ENCODE results near the gene SPC24. TPM values are rescaled to one million over a fixed set of nuclear protein-coding genes. Genes with fewer than 3 reads are reported as not detected.

SPC24 gene
- total and polyA plus RNA-seq, 2 of the 4 experiments (the other 2 are of a cell fraction), result 12.2 to 97.5 TPM

- Histone ChIP-seq H3K27ac (ENCODE audit: insufficient read depth, low read length) (no peak overlapping the region), H2BK15ac (ENCODE audit: low read depth, low read length) (no peak overlapping the region), H4K91ac (ENCODE audit: insufficient read depth, low read depth, low read length) (no peak overlapping the region), H2BK5ac (ENCODE audit: low read depth, low read length, poor library complexity, severe bottlenecking) (no peak overlapping the region), H3K18ac (ENCODE audit: low read depth, low read length) (no peak overlapping the region), H3K36me3 (ENCODE audit: control insufficient read depth, insufficient read depth, low read length) (peaks cover 80% of the 10 kb centered on the region), H3K4me3 (ENCODE audit: insufficient read depth, low read depth, low read length) (no peak overlapping the region), H3K14ac (replicated peaks; ENCODE audit: low read depth, low read length) (no peak overlapping the region), H3K79me1 (ENCODE audit: low read depth in 1 of 2, low read length in 2 of 2) (peaks cover 22 to 64% of the 10 kb centered on the region in 2 experiments), H2AK5ac (ENCODE audit: low read depth, low read length) (no peak overlapping the region), H3K56ac (ENCODE audit: extremely low read depth, insufficient read depth, low read length) (no peak overlapping the region), H3K4me1 (ENCODE audit: control insufficient read depth, insufficient read depth, low read length) (peaks cover 6% of the 10 kb centered on the region), H3K9me1 (ENCODE audit: insufficient read depth, low read length) (peaks cover 14% of the 10 kb centered on the region), H4K5ac (ENCODE audit: low read depth, low read length) (no peak overlapping the region), H2BK20ac (ENCODE audit: low read depth, low read length) (no peak overlapping the region), H3K4me2 (ENCODE audit: low read depth, low read length) (no peak overlapping the region), H4K8ac (ENCODE audit: low read depth in 2 of 2, low read length in 2 of 2) (no peak overlapping the region), H2BK120ac (ENCODE audit: low read depth, low read length) (no peak overlapping the region), H2AK9ac (replicated peaks; ENCODE audit: low read depth, low read length, poor library complexity) (no peak overlapping the region), H3K9me3 (ENCODE audit: control insufficient read depth, insufficient read depth, low read length) (no peaks in the 10 kb centered on the region), H3K23ac (ENCODE audit: low read depth, low read length) (no peak overlapping the region), H2AFZ (replicated peaks; ENCODE audit: low read length, poor library complexity) (no peak overlapping the region), H3K4ac (ENCODE audit: low read depth, low read length) (no peak overlapping the region), H3K27me3 (ENCODE audit: control insufficient read depth, insufficient read depth, low read length) (no peaks in the 10 kb centered on the region), H3K9ac (ENCODE audit: low read depth, low read length) (no peak overlapping the region), H4K20me1 (ENCODE audit: insufficient read depth, low read length) (no peaks in the 10 kb centered on the region; the same call in none of the 2 replicates)
- no CpG with 5 or more reads among the region's 5 CpGs for WGBS, 2 experiments (ENCODE audit: extremely low coverage in 2 of 2, insufficient read length in 1 of 2)
- ChIA-PET CTCF (interaction anchor here (0.7 kb wide), 1 partner anchor 12 kb away, joined by 3 read pairs; no protein-coding TSS in a partner anchor), POLR2A (ENCODE audit: unreplicated experiment) (no interaction called here)
- TF ChIP-seq FOS (IDR thresholded peaks at IDR 0.05; ENCODE audit: low read depth, low read length), result no peak
- no peak for TF ChIP-seq BHLHE40 (IDR thresholded peaks at IDR 0.05; ENCODE audit: low read depth, low read length)
- no peak for TF ChIP-seq CEBPB (IDR thresholded peaks at IDR 0.05; ENCODE audit: low read depth, low read length)
- no peak for TF ChIP-seq CHD1 (IDR thresholded peaks at IDR 0.05; ENCODE audit: low read depth, low read length)
- TF ChIP-seq RFX5 (IDR thresholded peaks at IDR 0.05; ENCODE audit: low read depth, low read length), result no peak
- TF ChIP-seq SMC3 (IDR thresholded peaks at IDR 0.05; ENCODE audit: low read depth, low read length), result no peak
- no peak for TF ChIP-seq MAFK (IDR thresholded peaks at IDR 0.05; ENCODE audit: low read depth, low read length)
- TF ChIP-seq POLR2A (IDR thresholded peaks at IDR 0.05; ENCODE audit: low read depth, low read length), result no peak
- TF ChIP-seq, protein P1, sequence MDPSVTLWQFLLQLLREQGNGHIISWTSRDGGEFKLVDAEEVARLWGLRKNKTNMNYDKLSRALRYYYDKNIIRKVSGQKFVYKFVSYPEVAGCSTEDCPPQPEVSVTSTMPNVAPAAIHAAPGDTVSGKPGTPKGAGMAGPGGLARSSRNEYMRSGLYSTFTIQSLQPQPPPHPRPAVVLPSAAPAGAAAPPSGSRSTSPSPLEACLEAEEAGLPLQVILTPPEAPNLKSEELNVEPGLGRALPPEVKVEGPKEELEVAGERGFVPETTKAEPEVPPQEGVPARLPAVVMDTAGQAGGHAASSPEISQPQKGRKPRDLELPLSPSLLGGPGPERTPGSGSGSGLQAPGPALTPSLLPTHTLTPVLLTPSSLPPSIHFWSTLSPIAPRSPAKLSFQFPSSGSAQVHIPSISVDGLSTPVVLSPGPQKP (IDR thresholded peaks at IDR 0.05; ENCODE audit: borderline replicate concordance, low read depth, low read length), result no peak
- no peak for TF ChIP-seq NFE2L2 (IDR thresholded peaks at IDR 0.05; ENCODE audit: low read depth, low read length)
- TF ChIP-seq MAZ (IDR thresholded peaks at IDR 0.05; ENCODE audit: borderline replicate concordance, low read depth, low read length), result no peak
- no peak for TF ChIP-seq RCOR1 (IDR thresholded peaks at IDR 0.05; ENCODE audit: insufficient replicate concordance, low read length)
- TF ChIP-seq, protein P2, sequence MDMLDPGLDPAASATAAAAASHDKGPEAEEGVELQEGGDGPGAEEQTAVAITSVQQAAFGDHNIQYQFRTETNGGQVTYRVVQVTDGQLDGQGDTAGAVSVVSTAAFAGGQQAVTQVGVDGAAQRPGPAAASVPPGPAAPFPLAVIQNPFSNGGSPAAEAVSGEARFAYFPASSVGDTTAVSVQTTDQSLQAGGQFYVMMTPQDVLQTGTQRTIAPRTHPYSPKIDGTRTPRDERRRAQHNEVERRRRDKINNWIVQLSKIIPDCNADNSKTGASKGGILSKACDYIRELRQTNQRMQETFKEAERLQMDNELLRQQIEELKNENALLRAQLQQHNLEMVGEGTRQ (IDR thresholded peaks at IDR 0.05; ENCODE audit: low read depth, low read length), result no peak
- ATAC-seq (ENCODE audit: low read depth), result no peak
- dilution Hi-C loops (cut with HindIII; ENCODE audit: low sequenced_read_pairs, unreplicated experiment), result no loop called here
- intact Hi-C loops (cut with micrococcal nuclease), result no loop called here
- in situ Hi-C loops (cut with MboI; ENCODE audit: low sequenced_read_pairs), result no loop called here
- no peak for DNase-seq
- BruUV-seq (replicated peaks), result no TSS peak
These were observed 15.6 kb upstream of the SPC24 start for GRCh38 chr19:11171144-11171543.
